OCI-LY1 (cell line): ENCODE measurements around the gene VPS50.

ENCODE experiments used
- H2AFZ ChIP-seq: fragments of 200-600 bp; sonication (generic), shearing (Covaris generic); 2 replicates; pipeline ENCODE4 v1.6.0; 2014; ENCODE audit warnings: antibody characterized with exemption, mild to moderate bottlenecking, low read length
- H3F3A ChIP-seq: fragments of 200-600 bp; sonication (generic), shearing (Covaris generic); 2 replicates; pipeline ENCODE4 v1.6.0; 2014; ENCODE audit warnings: mild to moderate bottlenecking, antibody characterized with exemption, low read length, moderate library complexity; ENCODE audit not compliant: insufficient read depth
- H3K27ac ChIP-seq: fragments of 200-600 bp; sonication (generic); 2 replicates; pipeline ENCODE4 v1.5.1; 2014; ENCODE audit warnings: low read length, mixed run types, mild to moderate bottlenecking, low read depth; ENCODE audit not compliant: poor library complexity, severe bottlenecking
- H3K27me3 ChIP-seq: fragments of 200-600 bp; sonication (generic); 2 replicates; pipeline ENCODE4 v1.6.0; 2014; ENCODE audit warnings: antibody characterized with exemption, mild to moderate bottlenecking, low read length, moderate library complexity; ENCODE audit not compliant: insufficient read depth
- H3K36me3 ChIP-seq: fragments of 200-600 bp; sonication (generic); 2 replicates; pipeline ENCODE4 v1.6.1; 2014; ENCODE audit warnings: mild to moderate bottlenecking, antibody characterized with exemption, low read length, moderate library complexity, mixed read lengths; ENCODE audit not compliant: insufficient read depth
- H3K4me1 ChIP-seq: fragments of 200-600 bp; sonication (generic); 2 replicates; pipeline ENCODE4 v1.5.1; 2014; ENCODE audit warnings: mild to moderate bottlenecking, low read length, moderate library complexity; ENCODE audit not compliant: insufficient read depth, severe bottlenecking
- H3K4me2 ChIP-seq: fragments of 200-600 bp; sonication (generic), shearing (Covaris generic); 2 replicates; pipeline ENCODE4 v1.6.1; 2014; ENCODE audit warnings: low read length
- H3K4me3 ChIP-seq: fragments of 200-600 bp; sonication (generic); 2 replicates; pipeline ENCODE4 v1.5.1; 2014; ENCODE audit warnings: low read length, low read depth, mild to moderate bottlenecking, mixed read lengths; ENCODE audit not compliant: poor library complexity, severe bottlenecking
- H3K79me2 ChIP-seq: fragments of 200-600 bp; shearing (Covaris generic); 2 replicates; pipeline ENCODE4 v1.6.1; 2016; ENCODE audit warnings: mixed run types, low read length, mixed read lengths; ENCODE audit not compliant: insufficient read depth
- H3K9ac ChIP-seq: fragments of 200-600 bp; sonication (generic), shearing (Covaris generic); 2 replicates; pipeline ENCODE4 v1.6.1; 2014; ENCODE audit warnings: mild to moderate bottlenecking, low read length, mixed read lengths
- H3K9me2 ChIP-seq: fragments of 200-600 bp; sonication (generic), shearing (Covaris generic); 2 replicates; pipeline ENCODE4 v1.6.1; 2014; ENCODE audit warnings: low read depth, mild to moderate bottlenecking, low read length, mixed read lengths
- H3K9me3 ChIP-seq: fragments of 200-600 bp; shearing (Covaris generic); 2 replicates; pipeline ENCODE4 v1.6.1; 2014; ENCODE audit warnings: low read length, mixed read lengths
- H4K20me1 ChIP-seq: fragments of 200-600 bp; sonication (generic), shearing (Covaris generic); 2 replicates; pipeline ENCODE4 v1.6.0; 2016; ENCODE audit warnings: mild to moderate bottlenecking, low read length; ENCODE audit not compliant: insufficient read depth
- CTCF ChIP-seq: fragments of 200-600 bp; sonication (generic), shearing (Covaris generic); IDR thresholded peaks from 2 replicates; pipeline ENCODE4 v1.5.1; 2017; ENCODE audit warnings: mild to moderate bottlenecking, antibody characterized with exemption, low read length, moderate library complexity, mixed read lengths
- EZH2 ChIP-seq: fragments of 200-600 bp; sonication (generic), shearing (Covaris generic); IDR thresholded peaks from 2 replicates; pipeline ENCODE4 v1.8.0; 2017; ENCODE audit warnings: borderline replicate concordance, mixed run types, mild to moderate bottlenecking, antibody characterized with exemption, low read length, moderate library complexity, mixed read lengths

VPS50 gene

GRCh38 chr7:93231259-93231658 lies 907 bp upstream of the VPS50 start:
- Histone ChIP-seq H3K9ac (peak overlapping the region; percentile 71), H3K27ac (no peak overlapping the region), H4K20me1 (no peaks in the 10 kb centered on the region), H3K36me3 (no peaks in the 10 kb centered on the region), H3K9me2 (no peaks in the 10 kb centered on the region), H3K79me2 (peaks cover 14% of the 10 kb centered on the region), H3K4me2 (peak overlapping the region; percentile 70), H3K9me3 (no peaks in the 10 kb centered on the region), H3K27me3 (no peaks in the 10 kb centered on the region), H3K4me1 (peaks cover 28% of the 10 kb centered on the region), H3K4me3 (peak overlapping the region; percentile 84), H3F3A (no peaks in the 10 kb centered on the region), H2AFZ (peak overlapping the region; percentile 38)
- TF ChIP-seq EZH2 (no peak), CTCF (no peak)

DNA sequence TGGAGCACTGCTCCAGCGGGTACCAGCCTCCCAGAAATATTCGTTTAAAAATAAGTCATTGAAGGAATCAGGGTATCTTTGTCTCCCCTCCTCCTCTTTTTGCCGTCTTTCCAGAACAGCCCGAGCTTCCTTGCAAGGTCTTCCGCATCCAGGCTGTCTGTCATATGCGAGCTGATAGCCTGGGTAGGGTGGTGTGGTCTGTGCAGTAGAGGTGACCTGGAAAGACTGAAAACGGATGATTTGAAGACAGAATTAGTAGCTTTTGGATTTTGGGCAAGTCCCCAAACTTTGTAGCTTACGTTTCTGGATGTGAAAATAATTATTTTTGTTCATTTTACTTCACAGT lies 480 bp downstream of the VPS50 start:
- TF ChIP-seq EZH2: no peak
- no peak for TF ChIP-seq CTCF
- Histone ChIP-seq H2AFZ (no peak overlapping the region), H3K4me2 (peak overlapping the region; percentile 96), H3K9me2 (no peaks in the 10 kb centered on the region), H3K4me1 (peaks cover 31% of the 10 kb centered on the region), H3K79me2 (peaks cover 20% of the 10 kb centered on the region), H3K27me3 (no peaks in the 10 kb centered on the region), H3K36me3 (no peaks in the 10 kb centered on the region), H3K27ac (no peak overlapping the region), H4K20me1 (no peaks in the 10 kb centered on the region), H3F3A (no peaks in the 10 kb centered on the region), H3K9me3 (no peaks in the 10 kb centered on the region), H3K9ac (peak overlapping the region; percentile 69), H3K4me3 (peak overlapping the region; percentile 84)

GRCh38 chr7:93235541-93235940 lies 3.4 kb downstream of the VPS50 start:
- H3K9ac ChIP-seq: no peak overlapping the region
- no peaks in the 10 kb centered on the region for H3K36me3 ChIP-seq
- peaks cover 26% of the 10 kb centered on the region for H3K4me1 ChIP-seq
- no peak overlapping the region for H3K4me2 ChIP-seq
- TF ChIP-seq CTCF (no peak), EZH2 (no peak)
- no peaks in the 10 kb centered on the region for H4K20me1 ChIP-seq
- H2AFZ ChIP-seq: no peak overlapping the region
- H3K4me3 ChIP-seq: no peak overlapping the region
- H3K27ac ChIP-seq: no peak overlapping the region
- no peaks in the 10 kb centered on the region for H3K9me3 ChIP-seq
- H3K79me2 ChIP-seq: peaks cover 42% of the 10 kb centered on the region
- H3K27me3 ChIP-seq: no peaks in the 10 kb centered on the region
- H3F3A ChIP-seq: no peaks in the 10 kb centered on the region
- H3K9me2 ChIP-seq: no peaks in the 10 kb centered on the region
